NB4 (cell line): ENCODE results near the gene FBXL17.

Experiments used
- CTCF ChIP-seq: IDR thresholded peaks from one replicate; pipeline ENCODE4 v1.5.1; 2012; ENCODE audit warnings: low read depth, low read length
- MYC ChIP-seq: IDR thresholded peaks from 2 replicates; pipeline ENCODE4 v1.6.1; 2011; ENCODE audit warnings: low read depth, low read length
- POLR2A ChIP-seq: IDR thresholded peaks from 2 replicates; pipeline ENCODE4 v1.6.1; 2011; ENCODE audit warnings: mild to moderate bottlenecking; ENCODE audit not compliant: insufficient read length; ENCODE audit errors: extremely low read depth

DNA sequence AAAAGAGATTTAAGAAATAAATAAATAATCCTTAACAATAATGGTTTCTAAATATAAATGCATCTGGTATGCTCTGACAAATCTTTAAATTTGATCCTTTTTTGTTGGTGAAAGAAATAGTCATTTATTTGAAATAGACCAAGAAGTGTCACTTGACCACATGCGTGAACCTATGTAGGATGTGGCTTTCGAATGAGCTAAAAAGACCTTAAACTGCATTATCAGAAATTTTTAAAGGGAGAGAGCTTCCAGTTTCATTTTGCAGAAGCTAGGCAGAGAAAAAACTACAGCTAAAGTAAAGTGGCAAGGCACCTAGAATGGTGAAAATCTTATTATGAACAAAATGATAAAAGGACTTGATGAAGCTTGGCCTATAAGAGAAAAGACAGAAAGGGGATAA is 402.0 kb downstream of the FBXL17 start:
- TF ChIP-seq MYC = no peak
- no peak for TF ChIP-seq POLR2A
- no peak for TF ChIP-seq CTCF
